Uterus (tissue), 2 donors: ENCODE data around the gene FZD8.

Experiments
- POLR2A ChIP-seq, 2 donors: fragments of 450-650 bp; IDR thresholded peaks; one replicate each; pipeline ENCODE4 v1.6.1; 2016; ENCODE audit warnings: antibody characterized with exemption in 2 of 2, mild to moderate bottlenecking in 1 of 2, moderate library complexity in 1 of 2
- TF ChIP-seq, protein P1 (sequence below), 4 experiments: fragments of 200-600 bp in 2 of 4; fragments of 450-650 bp in 2 of 4; sonication (generic) in 2 of 4; IDR thresholded peaks; one replicate each; pipeline ENCODE4 v1.5.1; 2016 to 2019; ENCODE audit warnings: antibody characterized with exemption in 4 of 4, mild to moderate bottlenecking in 2 of 4, moderate library complexity in 1 of 4

DNA sequence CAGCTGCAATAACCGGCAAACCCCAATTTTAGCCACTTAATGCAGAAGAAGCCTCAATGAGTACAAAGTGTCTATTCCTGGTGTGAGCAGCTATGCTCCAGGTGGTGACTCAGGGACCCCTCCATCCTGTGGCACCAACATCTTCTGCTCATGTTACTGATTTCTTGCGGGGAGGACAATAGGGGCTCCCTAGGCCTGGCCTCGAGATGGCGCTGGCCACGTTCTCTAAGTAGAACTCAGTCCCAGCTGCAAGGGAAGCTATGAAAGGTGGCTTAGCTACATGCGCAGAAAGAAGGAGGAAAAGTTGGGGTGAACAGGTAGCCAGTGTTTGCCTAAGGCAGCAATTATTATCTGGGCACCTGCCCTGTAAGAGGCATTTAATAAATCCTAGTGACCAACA is 30.3 kb downstream of the FZD8 start:
- TF ChIP-seq, protein P1, sequence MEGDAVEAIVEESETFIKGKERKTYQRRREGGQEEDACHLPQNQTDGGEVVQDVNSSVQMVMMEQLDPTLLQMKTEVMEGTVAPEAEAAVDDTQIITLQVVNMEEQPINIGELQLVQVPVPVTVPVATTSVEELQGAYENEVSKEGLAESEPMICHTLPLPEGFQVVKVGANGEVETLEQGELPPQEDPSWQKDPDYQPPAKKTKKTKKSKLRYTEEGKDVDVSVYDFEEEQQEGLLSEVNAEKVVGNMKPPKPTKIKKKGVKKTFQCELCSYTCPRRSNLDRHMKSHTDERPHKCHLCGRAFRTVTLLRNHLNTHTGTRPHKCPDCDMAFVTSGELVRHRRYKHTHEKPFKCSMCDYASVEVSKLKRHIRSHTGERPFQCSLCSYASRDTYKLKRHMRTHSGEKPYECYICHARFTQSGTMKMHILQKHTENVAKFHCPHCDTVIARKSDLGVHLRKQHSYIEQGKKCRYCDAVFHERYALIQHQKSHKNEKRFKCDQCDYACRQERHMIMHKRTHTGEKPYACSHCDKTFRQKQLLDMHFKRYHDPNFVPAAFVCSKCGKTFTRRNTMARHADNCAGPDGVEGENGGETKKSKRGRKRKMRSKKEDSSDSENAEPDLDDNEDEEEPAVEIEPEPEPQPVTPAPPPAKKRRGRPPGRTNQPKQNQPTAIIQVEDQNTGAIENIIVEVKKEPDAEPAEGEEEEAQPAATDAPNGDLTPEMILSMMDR (IDR thresholded peaks at IDR 0.05): no peak
- no peak for TF ChIP-seq POLR2A (IDR thresholded peaks at IDR 0.05)
